ENCODE data around the gene TTYH1. TPM values are rescaled to one million over a fixed set of nuclear protein-coding genes. Genes with fewer than 3 reads are reported as not detected.

Gene TTYH1
- total RNA-seq, 4 donors from 2014 or later = 0.19 TPM; not detected in 3

DNA sequence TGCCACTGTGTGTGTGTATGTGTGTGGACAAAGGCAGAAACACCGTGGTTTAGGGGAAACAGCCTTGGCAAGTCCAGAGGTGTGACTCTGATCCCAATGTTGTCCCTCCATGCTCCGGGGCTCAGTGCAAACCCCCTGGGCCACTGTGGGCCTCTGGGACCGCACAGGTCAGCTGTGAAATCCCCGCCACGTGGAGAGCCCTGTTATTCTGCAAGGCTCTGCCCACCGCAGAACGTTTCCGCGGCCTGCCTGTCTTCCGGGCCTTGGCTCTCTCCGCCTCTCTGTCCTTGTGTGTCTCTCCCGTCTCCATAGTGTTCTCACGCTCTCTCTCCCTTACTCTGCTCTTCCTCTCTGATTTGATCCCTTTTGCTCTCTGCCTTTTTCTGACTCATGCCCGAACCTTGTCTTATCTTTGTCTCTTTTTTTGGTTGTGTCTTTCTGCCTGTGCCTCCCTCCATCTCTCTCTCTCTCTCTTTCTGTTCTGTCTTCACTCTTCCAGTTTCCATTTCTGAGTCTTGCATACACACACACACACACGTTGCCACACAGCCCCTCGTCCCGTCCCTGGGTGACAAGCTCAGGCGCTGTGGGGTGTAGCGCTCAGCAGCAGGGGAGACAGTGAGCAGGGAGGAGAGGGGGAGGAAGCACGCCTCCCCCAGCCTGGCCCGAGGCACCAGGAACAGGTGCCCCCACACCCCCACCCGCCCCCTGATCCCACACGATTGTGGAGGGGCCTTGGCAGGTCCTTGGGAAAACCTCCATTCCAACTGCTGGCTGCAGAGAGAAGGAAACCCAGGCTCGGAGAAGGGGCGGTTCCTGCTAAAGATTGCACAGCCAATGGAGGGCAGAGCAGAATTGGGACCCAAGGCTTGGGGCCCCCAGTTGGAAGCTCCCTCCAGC lies 3.0 kb downstream of the TTYH1 start:
- TF ChIP-seq CTCF (IDR thresholded peaks at IDR 0.05; ENCODE audit: low read depth) = no peak

DNA sequence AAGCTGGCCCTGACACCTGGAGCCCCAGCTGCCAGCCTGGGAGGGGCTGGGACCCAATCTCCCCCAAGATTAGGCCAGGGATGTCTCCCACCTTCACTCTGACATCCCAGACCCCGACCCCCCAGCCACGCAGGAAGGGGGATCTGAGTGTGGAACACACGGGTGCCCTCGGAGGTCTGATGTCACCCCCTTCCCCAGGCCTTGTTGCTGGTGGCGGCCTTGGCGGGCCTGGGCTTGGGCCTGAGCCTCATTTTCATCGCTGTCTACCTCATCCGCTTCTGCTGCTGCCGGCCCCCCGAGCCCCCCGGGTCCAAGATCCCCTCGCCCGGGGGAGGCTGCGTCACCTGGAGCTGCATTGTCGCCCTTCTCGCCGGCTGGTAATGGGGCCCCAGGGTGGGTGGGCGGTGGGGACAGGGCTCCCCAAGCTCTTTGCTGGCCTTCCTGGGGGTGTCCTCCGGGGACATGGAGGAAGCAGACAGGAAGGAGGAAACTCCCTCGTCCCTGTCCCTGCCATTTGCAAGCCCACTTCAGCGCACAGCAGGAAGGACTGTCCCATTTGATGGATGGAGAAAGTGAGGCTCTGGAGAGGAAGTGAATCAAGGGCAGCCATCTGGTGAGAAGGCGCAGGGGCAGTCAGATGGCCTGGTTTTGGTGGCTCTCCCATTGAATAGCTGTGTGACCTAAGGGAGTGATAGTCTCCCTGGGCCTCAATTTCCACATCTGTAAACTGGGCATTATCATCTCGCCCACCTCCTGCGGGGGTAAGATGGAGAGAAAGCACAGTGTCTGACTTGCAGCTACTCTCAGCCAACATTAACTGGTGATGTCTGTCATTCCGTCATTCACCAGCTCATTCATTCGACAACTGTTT lies 3.9 kb downstream of the TTYH1 start:
- no peak for TF ChIP-seq CTCF (IDR thresholded peaks at IDR 0.05; ENCODE audit: low read depth)

DNA sequence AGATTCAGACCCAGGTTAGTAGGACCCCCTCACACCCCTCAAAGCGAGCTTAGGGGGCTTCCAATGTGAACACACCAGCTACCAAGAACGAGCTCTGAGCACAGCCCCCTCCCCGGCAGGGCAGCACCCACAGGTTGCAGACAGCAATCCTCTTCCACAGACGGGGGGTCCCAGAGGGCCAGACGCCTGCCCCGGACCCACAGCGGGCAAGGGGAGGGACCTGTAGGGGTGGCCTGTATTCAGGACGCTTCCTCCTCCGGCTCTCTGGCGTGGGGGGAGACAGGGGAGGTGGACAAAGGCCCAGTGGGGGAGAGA lies 4.8 kb downstream of the TTYH1 start:
- no peak for TF ChIP-seq CTCF (IDR thresholded peaks at IDR 0.05; ENCODE audit: low read depth)

- no peak for TF ChIP-seq CTCF (IDR thresholded peaks at IDR 0.05; ENCODE audit: low read depth)
Measured at GRCh38 chr19:54420383-54421168, 5.3 kb downstream of the TTYH1 start.

GRCh38 chr19:54421169-54421516 lies 5.9 kb downstream of the TTYH1 start:
- TF ChIP-seq CTCF (IDR thresholded peaks at IDR 0.05; ENCODE audit: low read depth) = no peak

DNA sequence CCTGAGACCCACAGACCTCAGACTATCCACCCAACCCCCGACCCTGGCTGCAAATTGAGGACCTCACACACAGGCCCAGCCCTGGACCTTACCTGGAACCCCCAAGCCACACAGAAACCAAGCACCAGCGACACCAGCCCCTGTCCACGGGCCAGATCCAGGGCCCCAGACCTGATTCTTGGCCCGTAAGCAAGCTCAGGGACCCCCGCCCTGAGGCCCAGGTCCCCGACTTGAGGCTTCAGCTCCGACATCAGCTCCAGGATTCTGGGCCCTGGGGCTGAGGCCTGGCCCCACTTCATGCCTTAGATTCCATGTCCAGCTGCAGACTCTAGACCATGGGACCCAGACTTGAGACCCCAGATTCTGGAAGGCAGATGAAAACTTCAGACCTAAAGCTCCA lies 6.3 kb downstream of the TTYH1 start:
- TF ChIP-seq CTCF (IDR thresholded peaks at IDR 0.05; ENCODE audit: low read depth) = no peak

All from subcutaneous adipose tissue (tissue), 4 donors.